HL-60 (cell line): ENCODE measurements around the gene CDC42.

ENCODE experiments used
- DNase-seq, 2 experiments: peaks; one replicate each; pipeline ENCODE4 v3.0.0-alpha.2; 2010 to 2020; ENCODE audit warnings: low read depth in 1 of 2, low spot score in 1 of 2
- H3K27ac ChIP-seq: fragments of 250-450 bp; sonication (Bioruptor Pico); replicated peaks from 2 replicates; pipeline ENCODE4 v1.5.1; 2020; ENCODE audit warnings: mild to moderate bottlenecking, moderate library complexity
- H3K27me3 ChIP-seq: fragments of 250-450 bp; sonication (Bioruptor Pico); 2 replicates; pipeline ENCODE4 v1.5.1; 2021; ENCODE audit warnings: mild to moderate bottlenecking, moderate library complexity; ENCODE audit not compliant: insufficient read depth, poor library complexity, severe bottlenecking
- H3K4me3 ChIP-seq: replicated peaks from 2 replicates; pipeline ENCODE4 v1.5.1; 2011; ENCODE audit warnings: mild to moderate bottlenecking, control low read depth, low read length; ENCODE audit not compliant: insufficient read depth
- CTCF ChIP-seq: IDR thresholded peaks from one replicate; pipeline ENCODE4 v1.5.1; 2011; ENCODE audit warnings: low read length, control low read depth, inconsistent platforms; ENCODE audit not compliant: insufficient read depth
- GABPA ChIP-seq: IDR thresholded peaks from 2 replicates; pipeline ENCODE4 v1.6.1; 2012; ENCODE audit warnings: low read depth
- POLR2AphosphoS5 ChIP-seq: IDR thresholded peaks from 2 replicates; pipeline ENCODE4 v1.6.1; 2012; ENCODE audit warnings: low read depth
- SPI1 ChIP-seq: IDR thresholded peaks from 2 replicates; pipeline ENCODE4 v1.6.1; 2012; ENCODE audit warnings: low read depth, mild to moderate bottlenecking, borderline replicate concordance
- TF ChIP-seq, protein P1 (sequence below): IDR thresholded peaks from 2 replicates; pipeline ENCODE4 v1.6.1; 2012; ENCODE audit warnings: low read depth; ENCODE audit not compliant: insufficient replicate concordance

The CDC42 gene

GRCh38 chr1:22137004-22137720, 84.7 kb downstream of the CDC42 start:
- H3K4me3 ChIP-seq = no peak overlapping the region
- no peak overlapping the region for H3K27ac ChIP-seq
- DNase-seq = peak in 1 of 2 experiments; percentile 25
- H3K27me3 ChIP-seq = peaks cover 29% of the 10 kb centered on the region
- TF ChIP-seq, protein P1, sequence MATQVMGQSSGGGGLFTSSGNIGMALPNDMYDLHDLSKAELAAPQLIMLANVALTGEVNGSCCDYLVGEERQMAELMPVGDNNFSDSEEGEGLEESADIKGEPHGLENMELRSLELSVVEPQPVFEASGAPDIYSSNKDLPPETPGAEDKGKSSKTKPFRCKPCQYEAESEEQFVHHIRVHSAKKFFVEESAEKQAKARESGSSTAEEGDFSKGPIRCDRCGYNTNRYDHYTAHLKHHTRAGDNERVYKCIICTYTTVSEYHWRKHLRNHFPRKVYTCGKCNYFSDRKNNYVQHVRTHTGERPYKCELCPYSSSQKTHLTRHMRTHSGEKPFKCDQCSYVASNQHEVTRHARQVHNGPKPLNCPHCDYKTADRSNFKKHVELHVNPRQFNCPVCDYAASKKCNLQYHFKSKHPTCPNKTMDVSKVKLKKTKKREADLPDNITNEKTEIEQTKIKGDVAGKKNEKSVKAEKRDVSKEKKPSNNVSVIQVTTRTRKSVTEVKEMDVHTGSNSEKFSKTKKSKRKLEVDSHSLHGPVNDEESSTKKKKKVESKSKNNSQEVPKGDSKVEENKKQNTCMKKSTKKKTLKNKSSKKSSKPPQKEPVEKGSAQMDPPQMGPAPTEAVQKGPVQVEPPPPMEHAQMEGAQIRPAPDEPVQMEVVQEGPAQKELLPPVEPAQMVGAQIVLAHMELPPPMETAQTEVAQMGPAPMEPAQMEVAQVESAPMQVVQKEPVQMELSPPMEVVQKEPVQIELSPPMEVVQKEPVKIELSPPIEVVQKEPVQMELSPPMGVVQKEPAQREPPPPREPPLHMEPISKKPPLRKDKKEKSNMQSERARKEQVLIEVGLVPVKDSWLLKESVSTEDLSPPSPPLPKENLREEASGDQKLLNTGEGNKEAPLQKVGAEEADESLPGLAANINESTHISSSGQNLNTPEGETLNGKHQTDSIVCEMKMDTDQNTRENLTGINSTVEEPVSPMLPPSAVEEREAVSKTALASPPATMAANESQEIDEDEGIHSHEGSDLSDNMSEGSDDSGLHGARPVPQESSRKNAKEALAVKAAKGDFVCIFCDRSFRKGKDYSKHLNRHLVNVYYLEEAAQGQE = no peak

- H3K27ac ChIP-seq = no peak overlapping the region
- H3K27me3 ChIP-seq = peaks cover 31% of the 10 kb centered on the region
- no peak for TF ChIP-seq CTCF
- TF ChIP-seq SPI1 = no peak
- no peak for TF ChIP-seq GABPA
- TF ChIP-seq POLR2AphosphoS5 = no peak
- TF ChIP-seq, protein P1 = no peak
- no peak overlapping the region for H3K4me3 ChIP-seq
- DNase-seq = no peak
These were observed 86.6 kb downstream of the CDC42 start for GRCh38 chr1:22139066-22139594.

GRCh38 chr1:22139817-22140216, 87.3 kb downstream of the CDC42 start:
- Histone ChIP-seq H3K4me3 (no peak overlapping the region), H3K27ac (no peak overlapping the region), H3K27me3 (peaks cover 34% of the 10 kb centered on the region)
- TF ChIP-seq SPI1 = no peak
- no peak for TF ChIP-seq POLR2AphosphoS5
- TF ChIP-seq GABPA = no peak
- TF ChIP-seq, protein P1 = no peak
- no peak for TF ChIP-seq CTCF
- no peak for DNase-seq
